Measurements from ENCODE around the gene FRMPD2.
"Not testable (repeated sequence)": the region's sequence is repeated elsewhere in the genome, so short reads cannot be mapped to it uniquely, and the experiment has no call there.

The FRMPD2 gene

DNA sequence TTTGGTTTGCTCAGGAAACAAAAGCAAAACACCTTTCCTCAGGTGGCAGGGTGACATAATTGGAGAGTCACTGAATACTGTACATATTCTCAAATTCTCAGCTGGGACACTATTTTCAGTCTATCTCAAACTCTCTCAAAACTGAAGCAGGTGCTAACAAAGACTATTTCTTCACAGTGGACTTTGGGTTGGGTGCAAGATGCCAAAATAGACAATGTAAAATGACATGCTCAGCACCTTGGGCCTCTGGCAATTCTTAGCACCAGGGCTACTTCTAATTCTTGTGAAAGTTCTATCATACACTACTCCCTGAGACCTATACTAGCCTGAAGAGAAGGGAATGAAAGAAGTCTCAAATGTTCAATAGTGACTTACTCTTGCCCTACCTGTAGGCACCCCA, 151.9 kb downstream of the FRMPD2 start:
- not testable (repeated sequence) for DNase-seq

DNA sequence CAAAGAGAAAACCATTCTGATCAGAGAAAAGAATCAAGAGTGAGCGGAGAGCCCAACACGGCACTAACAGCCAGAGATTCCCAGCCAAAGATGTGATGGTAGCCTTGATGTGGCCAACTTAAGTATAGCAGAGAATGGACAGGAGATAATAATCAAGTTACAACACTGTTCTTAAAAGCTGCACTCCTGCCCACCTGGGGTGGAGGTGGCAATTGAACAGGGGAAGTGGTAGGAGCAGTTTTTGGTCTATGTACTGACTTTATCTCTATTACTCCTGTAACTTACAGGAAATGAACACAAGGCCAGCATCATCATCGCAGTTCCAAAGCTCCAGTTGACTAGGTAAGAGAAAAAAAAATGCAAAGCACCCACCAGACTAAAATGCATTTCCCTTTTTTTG, 164.2 kb downstream of the FRMPD2 start:
- DNase-seq = not testable (repeated sequence)

All from NCI-H1092 (cell line).